NB4 (cell line): ENCODE measurements around the gene SARS1.

Source experiments
- POLR2A ChIP-seq: IDR thresholded peaks from 2 replicates; pipeline ENCODE4 v1.6.1; 2011; ENCODE audit warnings: mild to moderate bottlenecking; ENCODE audit not compliant: insufficient read length; ENCODE audit errors: extremely low read depth
- TF ChIP-seq, protein P1 (sequence below): IDR thresholded peaks from one replicate; pipeline ENCODE4 v1.5.1; 2012; ENCODE audit warnings: low read depth, low read length

DNA sequence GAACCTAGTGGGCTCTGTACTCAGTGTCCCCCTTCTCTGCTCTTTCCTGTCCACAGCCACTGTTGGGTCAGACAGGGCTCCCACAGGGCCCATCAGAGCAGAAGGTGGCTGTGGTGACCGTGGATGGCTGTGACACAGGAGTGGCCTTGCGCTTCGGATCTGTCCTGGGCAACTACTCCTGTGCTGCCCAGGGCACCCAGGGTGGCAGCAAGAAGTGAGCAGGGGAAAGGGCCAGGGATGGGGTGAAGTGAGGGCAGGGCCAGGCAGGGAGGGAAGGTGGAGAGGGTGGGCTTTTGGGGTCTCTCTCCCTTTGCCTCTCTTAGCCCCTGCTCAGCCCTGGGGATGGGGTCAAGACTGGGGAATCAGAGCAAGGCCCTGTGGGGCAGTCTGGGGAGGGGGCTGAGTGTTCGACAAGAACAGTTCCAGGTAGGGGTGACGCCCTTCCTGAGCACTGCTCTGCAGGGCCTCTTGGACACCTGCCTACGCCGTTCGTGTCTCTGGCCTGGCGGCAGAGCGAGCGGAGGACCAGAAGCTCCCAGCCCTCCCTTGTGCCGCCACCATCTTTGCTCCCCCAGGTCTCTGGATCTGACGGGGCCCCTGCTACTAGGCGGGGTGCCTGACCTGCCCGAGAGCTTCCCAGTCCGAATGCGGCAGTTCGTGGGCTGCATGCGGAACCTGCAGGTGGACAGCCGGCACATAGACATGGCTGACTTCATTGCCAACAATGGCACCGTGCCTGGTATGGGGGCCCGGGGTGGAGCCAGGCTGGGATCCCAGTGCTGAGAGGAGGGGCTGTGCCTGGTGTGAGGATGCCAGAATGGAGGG, 48.7 kb downstream of the SARS1 start:
- TF ChIP-seq, protein P1, sequence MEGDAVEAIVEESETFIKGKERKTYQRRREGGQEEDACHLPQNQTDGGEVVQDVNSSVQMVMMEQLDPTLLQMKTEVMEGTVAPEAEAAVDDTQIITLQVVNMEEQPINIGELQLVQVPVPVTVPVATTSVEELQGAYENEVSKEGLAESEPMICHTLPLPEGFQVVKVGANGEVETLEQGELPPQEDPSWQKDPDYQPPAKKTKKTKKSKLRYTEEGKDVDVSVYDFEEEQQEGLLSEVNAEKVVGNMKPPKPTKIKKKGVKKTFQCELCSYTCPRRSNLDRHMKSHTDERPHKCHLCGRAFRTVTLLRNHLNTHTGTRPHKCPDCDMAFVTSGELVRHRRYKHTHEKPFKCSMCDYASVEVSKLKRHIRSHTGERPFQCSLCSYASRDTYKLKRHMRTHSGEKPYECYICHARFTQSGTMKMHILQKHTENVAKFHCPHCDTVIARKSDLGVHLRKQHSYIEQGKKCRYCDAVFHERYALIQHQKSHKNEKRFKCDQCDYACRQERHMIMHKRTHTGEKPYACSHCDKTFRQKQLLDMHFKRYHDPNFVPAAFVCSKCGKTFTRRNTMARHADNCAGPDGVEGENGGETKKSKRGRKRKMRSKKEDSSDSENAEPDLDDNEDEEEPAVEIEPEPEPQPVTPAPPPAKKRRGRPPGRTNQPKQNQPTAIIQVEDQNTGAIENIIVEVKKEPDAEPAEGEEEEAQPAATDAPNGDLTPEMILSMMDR, result no peak
- TF ChIP-seq POLR2A, result no peak
